Ovary (tissue), 9 donors: Measurements from ENCODE around the gene RBM26. TPM values are rescaled to one million over a fixed set of nuclear protein-coding genes. Genes with fewer than 3 reads are reported as not detected.

ENCODE experiments used
- DNase-seq, 5 donors: peaks; one replicate each; pipeline ENCODE4 v3.0.0-alpha.2; 2019 to 2020
- H3K27ac ChIP-seq, 2 donors: fragments of 200-600 bp; one replicate each; pipeline versions ENCODE4 v1.5.1 to v1.8.0; 2019 to 2022
- H3K27me3 ChIP-seq: fragments of 200-600 bp; one replicate; pipeline ENCODE4 v1.8.0; 2022
- H3K36me3 ChIP-seq: fragments of 200-600 bp; sonication (generic); one replicate; pipeline ENCODE4 v1.5.1; 2019
- H3K4me1 ChIP-seq: one replicate; pipeline ENCODE4 v1.8.1; 2013; ENCODE audit warnings: mild to moderate bottlenecking, moderate library complexity; ENCODE audit not compliant: insufficient read depth
- H3K4me3 ChIP-seq: fragments of 200-600 bp; sonication (generic); one replicate; pipeline ENCODE4 v1.5.1; 2017
- H3K9me3 ChIP-seq, 2 donors: fragments of 200-600 bp in 1 of 2; sonication (generic) in 1 of 2; one replicate each; pipeline versions ENCODE4 v1.5.1 to v1.8.1; 2013 to 2019; ENCODE audit warnings: mild to moderate bottlenecking in 1 of 2, moderate library complexity in 1 of 2
- EP300 ChIP-seq: sonication (generic); formaldehyde crosslinking; IDR thresholded peaks from one replicate; pipeline ENCODE4 v1.6.1; 2017; ENCODE audit warnings: antibody characterized with exemption
- POLR2A ChIP-seq: fragments of 450-650 bp; IDR thresholded peaks from one replicate; pipeline ENCODE4 v1.6.1; 2017; ENCODE audit warnings: antibody characterized with exemption, mild to moderate bottlenecking, moderate library complexity
- WGBS, 3 donors: extraction: QIAGEN DNeasy Blood & Tissue Kit in 1 of 3; methylation state at CpG; one replicate each; pipeline versions ENCODE4 v1.1.5 to v1.1.7; 2013 to 2017; 5-methylcytosine and 5-hydroxymethylcytosine counted together
- intact Hi-C, 4 donors: fragments of 100-400 bp; cut with DNase I; formaldehyde crosslinking; loops; one replicate each; pipeline versions ENCODE4 v1.11.0 to v1.15.1; 2022 to 2023
- polyA plus RNA-seq, 2 donors: library from polyadenylated mRNA; stranded (reverse); fragments of 200-250 nt in 1 of 2; fragments of 350-450 nt in 1 of 2; fragmentation: Illumina TruSeq in 1 of 2; extraction: RNeasy Lipid Tissue Mini Kit (QIAGEN cat#74804) in 1 of 2; gene quantifications; one replicate each; pipeline ENCODE4 v1.2.3, GENCODE V29; 2013 to 2014
- total RNA-seq, 7 donors: library from RNA; depleted of rRNA in 2 of 7; stranded (reverse); fragments of >200 nt in 2 of 7; fragmentation: NEBNext Ultra II Directional in 3 of 7; extraction: Animal tissue kit (Norgen Biotek cat#: 25700) in 3 of 7; gene quantifications; one replicate each; pipeline versions ENCODE4 v1.1.0 to v1.2.4, GENCODE V29; 2016 to 2023
- TF ChIP-seq, protein P1 (sequence below), 3 donors: fragments of 450-650 bp in 2 of 3; fragments of 200-600 bp in 1 of 3; IDR thresholded peaks; one replicate each; pipeline versions ENCODE4 v1.5.1 to v1.8.0; 2016 to 2022; ENCODE audit warnings: antibody characterized with exemption in 3 of 3, mild to moderate bottlenecking in 1 of 3
- donor health status: DM: no; HTN: no; CAD: no; lungs with moderate emphysema.
- donor health status: DM: no; HTN: no; CAD: no.
- donor health status: Bipolar disorder and iron deficiency.
- donor health status: DM: yes; HTN: yes; CAD: no.
- donor health status: DM: no; HTN: no; CAD: no.
- donor health status: DM: yes; HTN: yes; CAD: no.

RBM26 gene
- total and polyA plus RNA-seq, 9 donors, result 19.0 to 52.9 (median 39.4) TPM

DNA sequence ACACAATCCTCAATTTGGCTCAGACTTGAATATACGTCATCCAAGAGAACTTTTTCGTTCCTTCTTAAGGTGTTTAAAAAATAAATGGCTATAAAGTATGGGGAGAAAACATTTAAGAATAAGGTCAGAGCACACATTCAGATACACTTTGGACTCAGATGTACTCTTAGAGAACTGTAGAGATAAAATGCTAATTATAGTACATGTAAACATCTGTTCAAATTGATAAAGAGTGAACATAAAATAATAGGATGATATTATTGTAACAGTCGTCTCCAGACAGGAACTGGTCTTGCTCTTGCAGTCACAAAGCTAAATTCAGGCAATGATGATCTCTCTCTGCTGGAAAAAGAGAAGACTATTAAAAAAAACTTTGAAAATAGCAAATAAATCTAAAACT lies 91.4 kb downstream of the RBM26 start:
- H3K27me3 ChIP-seq, result no peaks in the 10 kb centered on the region
- no peak overlapping the region for H3K27ac ChIP-seq
- H3K36me3 ChIP-seq, result no peaks in the 10 kb centered on the region
- WGBS, 3 donors, result 18 to 26% (median 18%) methylated on average over 3 of the region's 3 CpGs
- DNase-seq, result no peak
- no peak for TF ChIP-seq POLR2A
- TF ChIP-seq, protein P1, sequence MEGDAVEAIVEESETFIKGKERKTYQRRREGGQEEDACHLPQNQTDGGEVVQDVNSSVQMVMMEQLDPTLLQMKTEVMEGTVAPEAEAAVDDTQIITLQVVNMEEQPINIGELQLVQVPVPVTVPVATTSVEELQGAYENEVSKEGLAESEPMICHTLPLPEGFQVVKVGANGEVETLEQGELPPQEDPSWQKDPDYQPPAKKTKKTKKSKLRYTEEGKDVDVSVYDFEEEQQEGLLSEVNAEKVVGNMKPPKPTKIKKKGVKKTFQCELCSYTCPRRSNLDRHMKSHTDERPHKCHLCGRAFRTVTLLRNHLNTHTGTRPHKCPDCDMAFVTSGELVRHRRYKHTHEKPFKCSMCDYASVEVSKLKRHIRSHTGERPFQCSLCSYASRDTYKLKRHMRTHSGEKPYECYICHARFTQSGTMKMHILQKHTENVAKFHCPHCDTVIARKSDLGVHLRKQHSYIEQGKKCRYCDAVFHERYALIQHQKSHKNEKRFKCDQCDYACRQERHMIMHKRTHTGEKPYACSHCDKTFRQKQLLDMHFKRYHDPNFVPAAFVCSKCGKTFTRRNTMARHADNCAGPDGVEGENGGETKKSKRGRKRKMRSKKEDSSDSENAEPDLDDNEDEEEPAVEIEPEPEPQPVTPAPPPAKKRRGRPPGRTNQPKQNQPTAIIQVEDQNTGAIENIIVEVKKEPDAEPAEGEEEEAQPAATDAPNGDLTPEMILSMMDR (IDR thresholded peaks at IDR 0.05), result no peak
- TF ChIP-seq EP300, result no peak
- no peak overlapping the region for H3K4me3 ChIP-seq
- peaks cover 2% of the 10 kb centered on the region for H3K4me1 ChIP-seq
- no peaks in the 10 kb centered on the region for H3K9me3 ChIP-seq
- intact Hi-C loops, result no loop called here

DNA sequence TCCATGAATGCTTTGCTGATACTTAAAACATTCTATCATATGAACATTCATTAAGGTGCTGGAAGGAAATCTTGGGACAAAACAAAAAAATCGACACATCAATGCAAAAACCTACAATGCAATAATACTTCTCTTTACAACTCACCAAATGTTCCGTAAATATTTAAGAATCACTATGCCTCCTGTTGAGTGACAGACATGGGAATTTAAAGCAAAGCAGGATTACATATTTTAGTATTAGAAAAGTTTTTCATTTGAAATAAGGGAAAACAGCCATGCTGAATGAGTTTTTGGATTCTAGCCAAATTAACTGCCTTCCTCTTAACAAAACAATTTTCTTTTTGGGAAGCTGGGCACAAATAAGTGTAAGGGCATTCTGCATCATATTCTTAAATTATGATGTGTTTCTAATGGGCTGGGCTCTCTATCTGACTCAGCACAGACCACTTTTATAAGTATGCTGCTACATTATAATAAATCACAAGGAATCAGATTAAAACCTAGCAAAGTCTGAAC lies 93.7 kb downstream of the RBM26 start:
- H3K4me1 ChIP-seq, result peaks cover 8% of the 10 kb centered on the region
- DNase-seq, result no peak
- 48 to 60% (median 59%) methylated on average over 2 of the region's 2 CpGs for WGBS, 3 donors
- H3K4me3 ChIP-seq, result no peak overlapping the region
- H3K27ac ChIP-seq, result no peak overlapping the region
- no peaks in the 10 kb centered on the region for H3K27me3 ChIP-seq
- TF ChIP-seq, protein P1 (IDR thresholded peaks at IDR 0.05), result no peak
- TF ChIP-seq EP300 (no peak), POLR2A (no peak)
- no peaks in the 10 kb centered on the region for H3K36me3 ChIP-seq
- no peaks in the 10 kb centered on the region for H3K9me3 ChIP-seq
- intact Hi-C loops, result no loop called here

DNA sequence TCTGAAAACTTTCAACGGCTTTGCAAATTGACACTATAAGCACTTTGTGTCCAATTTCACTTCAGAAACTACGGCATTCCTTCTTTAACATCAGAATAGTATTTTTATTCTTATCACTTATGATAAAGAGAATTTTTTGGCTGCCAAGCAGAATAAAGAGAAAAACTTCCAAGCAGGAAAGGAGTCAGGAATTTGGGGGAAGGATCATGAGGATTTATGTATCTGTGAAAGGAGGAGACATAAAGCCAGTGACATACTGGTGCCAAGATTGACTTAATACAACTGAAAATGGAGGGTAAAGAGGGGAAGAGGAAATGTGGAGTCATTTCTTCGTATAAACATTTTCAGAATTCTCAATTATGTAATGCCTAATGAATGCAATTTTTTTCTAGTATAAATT lies 94.7 kb downstream of the RBM26 start:
- Histone ChIP-seq H3K27me3 (no peaks in the 10 kb centered on the region), H3K27ac (no peak overlapping the region), H3K4me3 (no peak overlapping the region), H3K9me3 (no peaks in the 10 kb centered on the region), H3K36me3 (no peaks in the 10 kb centered on the region), H3K4me1 (peaks cover 12% of the 10 kb centered on the region)
- DNase-seq, result no peak
- 9 to 12% (median 11%) methylated on average over 3 of the region's 3 CpGs for WGBS, 3 donors
- intact Hi-C loops, result no loop called here
- TF ChIP-seq POLR2A (no peak), EP300 (no peak)
- TF ChIP-seq, protein P1 (IDR thresholded peaks at IDR 0.05), result no peak

DNA sequence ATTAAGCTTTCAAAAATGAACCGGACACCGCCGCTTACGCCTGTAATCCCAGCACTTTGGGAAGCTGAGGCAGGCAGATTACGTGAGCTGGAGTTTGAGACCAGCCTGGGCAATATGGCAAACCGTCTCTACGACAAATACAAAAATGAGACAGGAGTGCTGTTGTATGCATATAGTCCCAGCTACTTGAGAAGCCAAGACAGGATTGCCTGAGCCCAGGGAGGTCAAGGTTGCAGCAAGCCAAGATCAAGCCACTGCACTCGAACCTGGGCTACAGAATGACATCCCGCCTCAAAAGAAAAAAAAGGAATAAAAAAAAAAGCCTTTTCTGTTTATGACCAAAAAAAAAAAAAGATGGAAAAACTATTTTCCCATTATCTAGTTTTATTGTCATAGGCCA lies 96.4 kb downstream of the RBM26 start:
- H3K27me3 ChIP-seq, result no peaks in the 10 kb centered on the region
- DNase-seq, result no peak
- H3K4me1 ChIP-seq, result peaks cover 12% of the 10 kb centered on the region
- no peak for TF ChIP-seq EP300
- TF ChIP-seq, protein P1 (IDR thresholded peaks at IDR 0.05), result no peak
- no peak for TF ChIP-seq POLR2A
- no peaks in the 10 kb centered on the region for H3K36me3 ChIP-seq
- no peaks in the 10 kb centered on the region for H3K9me3 ChIP-seq
- 75 to 82% (median 79%) methylated on average over 9 of the region's 9 CpGs for WGBS, 3 donors
- H3K4me3 ChIP-seq, result no peak overlapping the region
- intact Hi-C loops, result no loop called here
- no peak overlapping the region for H3K27ac ChIP-seq
